Activated B cell treated with CpG ODN at 0.5 μM for 24 hours (primary cell): ENCODE data around the gene ARHGEF33. TPM values are rescaled to one million over a fixed set of nuclear protein-coding genes. Genes with fewer than 3 reads are reported as not detected.

ENCODE experiments used
- ATAC-seq: fragments of 200-7000 bp; cut with Tn5 transposase; one replicate; pipeline ENCODE4 v1.10.0; 2021; ENCODE audit warnings: low read depth, mild to moderate bottlenecking, moderate library complexity
- CTCF ChIA-PET: fragments of 350-600 bp; sonication (Branson Sonifier 250); formaldehyde crosslinking; loops from one replicate; lab custom pipeline; 2021; ENCODE audit warnings: antibody characterized with exemption; lab: Charles Lee
- POLR2A ChIA-PET: fragments of 350-600 bp; sonication (Branson Sonifier 250); formaldehyde crosslinking; loops from one replicate; lab custom pipeline; 2021; ENCODE audit warnings: antibody characterized with exemption; lab: Charles Lee
- DNase-seq: peaks from one replicate; pipeline ENCODE4 v3.0.0; 2022
- H3K27ac Mint-ChIP-seq: one replicate; pipeline ENCODE4 v1.8.0; 2020; ENCODE audit warnings: mixed read lengths
- H3K27me3 Mint-ChIP-seq: one replicate; pipeline ENCODE4 v1.8.0; 2021; ENCODE audit warnings: mixed read lengths
- H3K36me3 Mint-ChIP-seq: one replicate; pipeline ENCODE4 v1.8.0; 2021; ENCODE audit warnings: low read depth, mixed read lengths
- H3K4me1 Mint-ChIP-seq: one replicate; pipeline ENCODE4 v1.8.0; 2021; ENCODE audit warnings: mixed read lengths
- H3K4me3 Mint-ChIP-seq: one replicate; pipeline ENCODE4 v1.8.0; 2020; ENCODE audit warnings: mild to moderate bottlenecking, mixed read lengths
- H3K9me3 Mint-ChIP-seq: one replicate; pipeline ENCODE4 v1.8.0; 2020; ENCODE audit warnings: mixed read lengths
- intact Hi-C: fragments of 100-400 bp; cut with micrococcal nuclease; formaldehyde crosslinking; loops from one replicate; pipeline ENCODE4 v1.15.1; 2024
- total RNA-seq: library from RNA; stranded (reverse); gene quantifications from 2 replicates; pipeline ENCODE4 v1.2.3, GENCODE V29; 2022
- TF ChIP-seq, protein P1 (sequence below): fragments of 200-600 bp; IDR thresholded peaks from one replicate; pipeline ENCODE4 v1.8.0; 2022; ENCODE audit warnings: antibody characterized with exemption, mild to moderate bottlenecking

ARHGEF33 gene
- total RNA-seq, 1 donor from 2014 or later = 0.69 TPM

DNA sequence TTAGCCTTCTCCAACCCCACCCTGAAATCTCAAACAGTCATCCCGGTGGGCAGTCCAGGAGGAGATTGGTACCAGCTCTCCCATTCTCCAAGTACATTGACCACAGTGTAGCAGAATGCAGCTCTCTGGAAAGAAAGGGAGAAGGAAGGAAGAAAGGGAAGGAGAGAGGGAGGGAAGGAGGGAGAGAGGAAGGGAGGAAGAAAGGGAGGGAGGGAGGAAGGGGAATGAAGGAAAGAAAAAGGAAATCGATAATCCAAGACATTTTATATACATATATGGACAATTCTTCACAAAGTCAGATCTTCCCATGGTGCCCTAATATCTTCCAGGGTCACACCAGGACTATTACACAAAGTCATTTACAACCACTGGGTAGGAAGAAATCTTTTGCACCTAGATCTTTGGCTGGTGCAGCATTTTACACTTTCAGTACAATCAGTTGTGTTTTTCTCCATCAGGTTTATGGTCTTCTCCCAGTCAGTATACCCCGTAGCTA lies 58.8 kb downstream of the ARHGEF33 start:
- H3K4me3 Mint-ChIP-seq = no peak overlapping the region
- no peaks in the 10 kb centered on the region for H3K36me3 Mint-ChIP-seq
- ATAC-seq = no peak
- POLR2A ChIA-PET = interaction anchor here (1.4 kb wide), 1 partner anchor 197 kb away, joined by 4 read pairs; the partner anchor contains the start of gene SRSF7
- H3K27me3 Mint-ChIP-seq = no peaks in the 10 kb centered on the region
- H3K9me3 Mint-ChIP-seq = no peaks in the 10 kb centered on the region
- intact Hi-C loops = no loop called here
- CTCF ChIA-PET = interaction anchor here (1.1 to 4.8 kb wide), 12 partner anchors 11 to 297 kb away, joined by 3 to 130 read pairs (median 5); no protein-coding TSS in a partner anchor
- H3K27ac Mint-ChIP-seq = no peak overlapping the region
- no peak for DNase-seq
- TF ChIP-seq, protein P1, sequence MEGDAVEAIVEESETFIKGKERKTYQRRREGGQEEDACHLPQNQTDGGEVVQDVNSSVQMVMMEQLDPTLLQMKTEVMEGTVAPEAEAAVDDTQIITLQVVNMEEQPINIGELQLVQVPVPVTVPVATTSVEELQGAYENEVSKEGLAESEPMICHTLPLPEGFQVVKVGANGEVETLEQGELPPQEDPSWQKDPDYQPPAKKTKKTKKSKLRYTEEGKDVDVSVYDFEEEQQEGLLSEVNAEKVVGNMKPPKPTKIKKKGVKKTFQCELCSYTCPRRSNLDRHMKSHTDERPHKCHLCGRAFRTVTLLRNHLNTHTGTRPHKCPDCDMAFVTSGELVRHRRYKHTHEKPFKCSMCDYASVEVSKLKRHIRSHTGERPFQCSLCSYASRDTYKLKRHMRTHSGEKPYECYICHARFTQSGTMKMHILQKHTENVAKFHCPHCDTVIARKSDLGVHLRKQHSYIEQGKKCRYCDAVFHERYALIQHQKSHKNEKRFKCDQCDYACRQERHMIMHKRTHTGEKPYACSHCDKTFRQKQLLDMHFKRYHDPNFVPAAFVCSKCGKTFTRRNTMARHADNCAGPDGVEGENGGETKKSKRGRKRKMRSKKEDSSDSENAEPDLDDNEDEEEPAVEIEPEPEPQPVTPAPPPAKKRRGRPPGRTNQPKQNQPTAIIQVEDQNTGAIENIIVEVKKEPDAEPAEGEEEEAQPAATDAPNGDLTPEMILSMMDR = no peak
- H3K4me1 Mint-ChIP-seq = no peaks in the 10 kb centered on the region

DNA sequence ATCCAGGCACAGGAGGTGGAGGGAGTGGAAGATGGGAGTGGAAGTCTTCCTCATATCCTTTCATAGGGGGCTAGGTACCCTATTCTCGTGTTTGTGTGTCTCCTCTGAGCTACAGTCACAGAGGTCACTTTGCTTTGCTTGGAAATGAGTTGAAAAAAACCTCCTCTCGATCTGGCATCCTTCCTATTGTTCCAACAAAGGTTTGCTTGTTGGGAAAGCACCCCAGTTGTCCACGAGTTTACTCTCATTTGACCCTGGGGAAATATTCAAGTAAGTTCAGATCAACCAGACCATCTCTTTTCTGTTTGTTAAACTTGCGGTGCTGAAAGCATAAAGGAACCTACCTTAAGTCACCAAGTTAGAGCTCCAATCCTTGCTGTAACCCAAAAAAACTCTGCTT lies 59.3 kb downstream of the ARHGEF33 start:
- Mint-ChIP-seq H3K4me1 (no peaks in the 10 kb centered on the region), H3K36me3 (no peaks in the 10 kb centered on the region), H3K4me3 (no peak overlapping the region), H3K27ac (no peak overlapping the region), H3K9me3 (no peaks in the 10 kb centered on the region), H3K27me3 (peaks cover 2% of the 10 kb centered on the region)
- ChIA-PET CTCF (interaction anchor here (1.5 to 4.8 kb wide), 2 partner anchors 179 to 280 kb away, joined by 3 to 130 read pairs; no protein-coding TSS in a partner anchor), POLR2A (no interaction called here)
- ATAC-seq (no peak), DNase-seq (no peak)
- intact Hi-C loops = no loop called here
- TF ChIP-seq, protein P1 = no peak

DNA sequence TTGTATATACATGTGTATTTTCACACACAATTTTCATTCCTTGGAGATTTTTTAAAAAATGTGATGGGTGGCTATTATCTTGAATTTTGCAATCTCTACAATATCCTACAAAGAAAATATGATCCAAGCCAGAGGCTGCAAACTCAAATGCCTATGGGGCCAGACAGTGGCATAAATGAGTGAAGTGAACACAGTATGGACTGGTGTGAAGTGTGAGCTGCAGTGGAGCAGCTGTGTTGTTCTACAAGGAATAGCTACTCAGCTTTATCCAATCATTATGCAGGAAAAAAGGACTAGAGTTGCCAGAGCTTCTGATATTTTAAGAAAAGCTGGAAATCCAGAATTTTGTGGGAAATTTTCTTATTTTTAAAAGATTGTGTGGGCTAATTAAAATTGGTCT lies 62.1 kb downstream of the ARHGEF33 start:
- Mint-ChIP-seq H3K27me3 (peaks cover 7% of the 10 kb centered on the region), H3K27ac (no peak overlapping the region), H3K36me3 (no peaks in the 10 kb centered on the region), H3K4me3 (no peak overlapping the region), H3K9me3 (no peaks in the 10 kb centered on the region), H3K4me1 (no peaks in the 10 kb centered on the region)
- intact Hi-C loops = no loop called here
- CTCF ChIA-PET = interaction anchor here (2.5 kb wide), 1 partner anchor 277 kb away, joined by 18 read pairs; no protein-coding TSS in a partner anchor
- POLR2A ChIA-PET = no interaction called here
- TF ChIP-seq, protein P1 = no peak
- ATAC-seq (no peak), DNase-seq (no peak)

DNA sequence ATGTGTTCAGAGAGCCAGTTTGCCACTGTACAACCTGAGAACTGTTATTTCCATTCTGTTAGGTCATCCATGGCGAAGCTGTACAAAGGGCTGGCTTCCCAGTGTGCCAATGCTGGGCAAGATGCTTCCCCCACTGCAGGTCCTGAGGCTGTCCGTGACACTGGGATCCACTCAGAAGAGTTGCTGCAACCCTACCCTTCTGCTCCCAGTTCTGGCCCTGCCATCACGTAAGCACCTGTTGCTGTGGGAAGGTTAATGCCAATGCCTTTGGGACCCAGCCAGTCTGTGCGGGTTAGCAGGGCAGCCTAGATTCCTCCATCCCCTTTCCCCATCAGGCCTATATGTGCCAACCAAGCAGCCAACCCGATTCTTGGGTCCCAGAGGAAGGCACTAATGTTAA lies 68.3 kb downstream of the ARHGEF33 start:
- intact Hi-C loops = no loop called here
- H3K4me3 Mint-ChIP-seq = no peak overlapping the region
- H3K4me1 Mint-ChIP-seq = no peaks in the 10 kb centered on the region
- H3K27ac Mint-ChIP-seq = no peak overlapping the region
- CTCF ChIA-PET = interaction anchor here (1.1 kb wide), 1 partner anchor 11 kb away, joined by 3 read pairs; no protein-coding TSS in a partner anchor
- no peak for ATAC-seq
- TF ChIP-seq, protein P1 = no peak
- H3K27me3 Mint-ChIP-seq = peaks cover 26% of the 10 kb centered on the region
- DNase-seq = no peak
- no peaks in the 10 kb centered on the region for H3K36me3 Mint-ChIP-seq
- POLR2A ChIA-PET = no interaction called here
- no peaks in the 10 kb centered on the region for H3K9me3 Mint-ChIP-seq

DNA sequence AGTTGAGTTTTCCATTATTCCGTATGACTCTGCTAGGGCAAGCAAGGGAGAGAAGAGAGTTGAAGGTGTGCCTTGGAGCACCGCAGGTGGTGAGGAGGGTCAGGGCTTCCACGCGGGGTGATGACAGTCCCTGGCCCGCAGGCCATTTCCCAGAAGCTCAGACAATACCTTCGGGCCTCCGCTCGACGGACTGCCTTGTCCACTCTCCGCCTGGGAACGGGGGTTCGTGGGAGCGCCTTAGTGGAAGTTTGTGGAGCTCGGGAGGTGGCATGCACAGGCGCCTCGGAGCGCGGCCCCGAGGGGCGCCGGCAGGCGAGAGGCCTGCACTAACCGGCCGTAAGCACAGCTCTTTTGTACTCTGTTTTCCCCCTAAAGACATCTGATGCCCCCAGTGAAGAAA lies 69.8 kb downstream of the ARHGEF33 start:
- DNase-seq (no peak), ATAC-seq (no peak)
- CTCF ChIA-PET = no interaction called here
- H3K4me3 Mint-ChIP-seq = peak overlapping the region; percentile 16
- TF ChIP-seq, protein P1 = no peak
- no peaks in the 10 kb centered on the region for H3K4me1 Mint-ChIP-seq
- no peaks in the 10 kb centered on the region for H3K36me3 Mint-ChIP-seq
- intact Hi-C loops = no loop called here
- H3K27ac Mint-ChIP-seq = no peak overlapping the region
- no peaks in the 10 kb centered on the region for H3K9me3 Mint-ChIP-seq
- POLR2A ChIA-PET = interaction anchor here (2.7 kb wide), 1 partner anchor 208 kb away, joined by 12 read pairs; the partner anchor contains the start of gene SRSF7
- peaks cover 25% of the 10 kb centered on the region for H3K27me3 Mint-ChIP-seq
